Activated naive CD4-positive, alpha-beta T cell treated with anti-CD3 and anti-CD28 coated beads, Interleukin-2, amount 50 U/mL, for 72 hours (primary cell): ENCODE results near the gene CISH. TPM values are rescaled to one million over a fixed set of nuclear protein-coding genes. Genes with fewer than 3 reads are reported as not detected.

Experiments used
- ATAC-seq, 2 donors: fragments of 150-1000 bp; cut with Tn5 transposase; 2 replicates each; pipeline ENCODE4 v1.10.0; 2021; ENCODE audit warnings: mild to moderate bottlenecking in 2 of 2, moderate library complexity in 2 of 2
- DNase-seq, 2 donors: peaks; one replicate each; pipeline ENCODE4 v3.0.0; 2021 to 2022; ENCODE audit warnings: low spot score in 2 of 2
- H3K27ac Mint-ChIP-seq, 2 donors: one replicate each; pipeline ENCODE4 v1.8.0; 2022; ENCODE audit warnings: mild to moderate bottlenecking in 2 of 2, mixed read lengths in 2 of 2
- H3K36me3 Mint-ChIP-seq, 2 donors: one replicate each; pipeline ENCODE4 v1.8.0; 2022; ENCODE audit warnings: mixed read lengths in 2 of 2
- H3K9me3 Mint-ChIP-seq, 2 donors: one replicate each; pipeline ENCODE4 v1.8.0; 2022; ENCODE audit warnings: mixed read lengths in 2 of 2
- total RNA-seq, 2 donors: library from RNA; stranded (reverse); gene quantifications; one replicate each; pipeline ENCODE4 v1.2.3, GENCODE V29; 2022

Gene CISH
- total RNA-seq, 2 donors from 2014 or later: 222 to 258 TPM

DNA sequence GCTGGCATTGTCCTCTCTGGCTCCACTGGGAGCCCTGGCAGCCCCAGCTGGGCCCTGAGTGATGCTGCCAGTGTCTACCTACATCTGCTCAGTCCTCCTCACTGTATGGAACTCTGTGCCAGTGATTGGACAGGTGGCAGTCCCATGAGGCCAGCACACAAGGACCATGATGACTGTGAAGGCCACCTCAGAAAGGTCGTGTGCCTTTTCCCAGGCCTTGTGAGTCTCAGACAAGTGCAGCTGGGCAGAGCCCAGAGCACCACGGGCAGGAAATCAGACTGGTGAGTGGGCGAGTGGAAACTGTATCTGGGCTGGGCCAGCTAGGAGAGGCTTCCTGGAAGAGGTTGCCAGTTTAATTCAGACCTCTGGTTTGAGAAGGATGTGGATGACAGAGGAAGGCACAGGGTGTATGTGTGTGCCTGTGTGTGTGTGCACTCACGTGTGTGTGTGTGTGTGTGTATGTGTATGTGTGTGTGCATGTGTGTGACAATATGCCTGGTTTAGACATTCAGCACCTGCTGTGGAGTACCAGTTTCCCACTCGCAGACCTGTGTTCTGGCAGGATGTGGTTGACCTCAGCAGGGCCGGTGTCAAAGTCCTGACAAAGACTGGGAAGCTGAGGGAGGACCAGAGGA, 12.4 kb upstream of the CISH start:
- DNase-seq (peak; percentile 58 to 81), ATAC-seq (peak; percentile 83 to 85)
- no peaks in the 10 kb centered on the region for H3K9me3 Mint-ChIP-seq
- H3K27ac Mint-ChIP-seq: peak overlapping the region; percentile 87 to 92
- H3K36me3 Mint-ChIP-seq: peaks cover 17 to 54% of the 10 kb centered on the region in 2 donors

DNA sequence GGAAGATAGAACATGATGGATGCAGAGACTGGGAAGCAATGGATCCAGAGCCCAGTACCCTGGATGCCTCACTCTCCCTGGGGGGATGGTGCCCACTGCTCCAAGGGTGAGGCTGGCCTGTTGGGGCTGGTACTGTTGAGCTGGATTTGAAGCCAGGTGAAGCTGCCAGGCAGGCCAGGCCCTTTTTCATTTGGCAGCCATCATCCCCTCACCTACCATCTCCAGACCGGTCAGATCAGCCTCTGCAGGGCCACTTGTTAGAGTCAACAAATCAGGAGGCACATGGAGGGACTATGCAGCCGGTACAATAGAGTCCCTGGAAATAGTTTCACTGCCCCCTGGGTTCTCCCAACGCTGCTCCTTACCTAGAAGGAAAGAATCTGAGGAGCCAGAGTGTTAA, 11.3 kb upstream of the CISH start:
- ATAC-seq (no peak), DNase-seq (no peak)
- peak overlapping the region; percentile 87 to 92 for H3K27ac Mint-ChIP-seq
- H3K9me3 Mint-ChIP-seq: no peaks in the 10 kb centered on the region
- H3K36me3 Mint-ChIP-seq: peaks cover 20 to 63% of the 10 kb centered on the region in 2 donors

DNA sequence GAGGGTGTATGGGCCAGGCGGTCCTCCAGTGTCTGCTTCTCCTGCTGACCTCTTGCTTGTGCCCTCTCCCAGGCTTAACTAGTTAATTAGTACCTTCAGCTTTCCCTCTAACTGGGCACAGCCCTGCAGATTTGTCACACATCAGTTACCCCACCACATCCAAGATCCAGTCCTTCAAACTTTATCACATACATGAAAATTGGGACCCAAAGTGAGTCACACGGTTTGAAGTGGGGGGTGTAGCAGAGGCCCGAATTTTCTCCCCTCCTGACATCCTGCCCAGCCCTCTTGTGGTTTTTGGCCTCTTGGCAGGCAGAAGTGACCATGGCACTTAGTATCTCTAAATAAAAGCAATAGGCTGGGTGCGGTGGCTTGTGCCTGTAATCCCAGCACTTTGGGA, 9.2 kb upstream of the CISH start:
- ATAC-seq: no peak
- no peaks in the 10 kb centered on the region for H3K9me3 Mint-ChIP-seq
- DNase-seq: no peak
- peaks cover 17 to 65% of the 10 kb centered on the region in 2 donors for H3K36me3 Mint-ChIP-seq
- peak overlapping the region; percentile 83 to 85 for H3K27ac Mint-ChIP-seq

DNA sequence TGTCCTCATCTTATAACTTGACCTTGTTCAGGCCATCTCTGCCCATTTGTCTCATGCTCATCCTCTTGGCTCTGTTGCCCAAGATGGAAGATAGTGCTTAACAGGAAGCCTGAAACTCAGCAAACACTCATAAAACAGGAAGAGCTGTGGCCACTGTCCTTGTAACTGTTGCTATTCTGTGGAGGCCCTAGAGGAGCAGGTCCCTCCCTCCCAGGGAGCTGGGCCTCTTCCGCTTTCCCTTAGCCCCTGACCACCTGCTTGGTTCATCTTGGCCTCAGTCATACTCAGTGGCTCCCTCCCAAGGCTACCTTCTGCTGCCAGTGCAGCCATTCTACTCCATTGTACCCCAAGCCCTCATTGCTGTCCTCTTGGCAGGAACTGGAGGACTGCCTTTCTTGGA, 8.8 kb upstream of the CISH start:
- H3K36me3 Mint-ChIP-seq: peaks cover 17 to 65% of the 10 kb centered on the region in 2 donors
- DNase-seq: no peak
- no peak for ATAC-seq
- H3K27ac Mint-ChIP-seq: peak overlapping the region; percentile 83 to 85
- no peaks in the 10 kb centered on the region for H3K9me3 Mint-ChIP-seq

DNA sequence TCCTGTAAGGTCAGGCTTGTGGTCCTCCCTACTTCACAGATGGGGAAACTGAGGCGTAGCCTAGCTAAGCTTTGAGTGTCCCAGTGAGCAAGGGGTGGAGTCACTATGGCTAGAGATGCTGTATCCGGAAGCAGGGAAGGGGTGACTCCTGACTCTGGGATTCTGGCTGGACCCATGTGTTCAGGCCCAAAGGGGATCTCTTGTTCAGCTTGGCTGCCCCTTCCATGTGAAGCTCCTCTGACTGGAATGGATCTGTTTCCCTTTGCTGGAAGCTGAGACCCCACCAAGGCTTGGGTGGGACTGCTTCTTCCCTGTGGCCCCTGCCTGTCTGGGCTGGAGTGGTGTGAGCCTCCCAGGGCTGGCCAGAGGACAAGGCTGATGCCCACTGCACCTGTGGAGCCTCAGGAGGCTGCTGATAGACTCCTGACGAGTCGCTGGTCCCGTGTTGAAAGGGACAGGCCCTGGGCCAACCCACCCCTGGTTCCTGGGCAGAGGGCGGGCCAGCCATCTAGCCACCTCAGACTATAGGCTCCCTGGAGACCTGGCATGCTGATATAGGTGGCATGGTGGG, 6.4 kb upstream of the CISH start:
- ATAC-seq: peak in 1 of 2 donors; percentile 10
- no peaks in the 10 kb centered on the region for H3K9me3 Mint-ChIP-seq
- no peak for DNase-seq
- H3K27ac Mint-ChIP-seq: peak overlapping the region; percentile 83 to 91
- peaks cover 26 to 57% of the 10 kb centered on the region in 2 donors for H3K36me3 Mint-ChIP-seq

DNA sequence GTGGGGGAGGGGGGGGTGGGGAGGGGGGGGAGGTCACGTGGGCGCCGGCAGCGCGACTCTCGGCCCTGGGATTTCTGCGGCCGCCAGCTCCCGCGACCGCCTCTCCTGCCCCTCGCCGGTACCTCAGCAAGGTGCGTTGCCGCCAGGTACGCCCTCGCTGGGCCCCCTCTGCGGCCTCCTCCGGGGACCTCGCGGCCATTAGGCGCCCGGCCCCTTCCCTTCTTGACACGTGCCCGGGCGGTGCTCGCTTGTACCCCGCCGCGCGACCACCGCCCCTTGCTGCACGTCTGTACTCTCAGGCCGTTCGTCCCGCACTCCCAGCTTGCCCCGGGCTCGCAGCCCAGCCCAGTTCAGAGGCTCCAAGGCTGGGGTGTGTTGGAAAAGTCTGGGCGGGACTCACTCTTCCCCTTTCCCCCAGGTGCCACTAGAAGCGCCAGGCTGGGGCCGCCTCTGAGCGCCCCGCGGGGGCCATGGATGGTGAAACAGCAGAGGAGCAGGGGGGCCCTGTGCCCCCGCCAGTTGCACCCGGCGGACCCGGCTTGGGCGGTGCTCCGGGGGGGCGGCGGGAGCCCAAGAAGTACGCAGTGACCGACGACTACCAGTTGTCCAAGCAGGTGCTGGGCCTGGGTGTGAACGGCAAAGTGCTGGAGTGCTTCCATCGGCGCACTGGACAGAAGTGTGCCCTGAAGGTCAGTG, 5.7 kb upstream of the CISH start, which contains the start of gene MAPKAPK3:
Gene MAPKAPK3, plus strand, starts transcription at position 56 of the 696 bp plus-strand sequence. Its CDS starts 415 bp downstream, at position 471.
- H3K9me3 Mint-ChIP-seq: no peaks in the 10 kb centered on the region
- peak within 1 kb of the TSS; percentile 83 to 91 for H3K27ac Mint-ChIP-seq
- peak in 1 of 2 donors; percentile 68 for DNase-seq
- H3K36me3 Mint-ChIP-seq: peaks cover 32 to 59% of the 10 kb centered on the region in 2 donors
- peak; percentile 0 for ATAC-seq

DNA sequence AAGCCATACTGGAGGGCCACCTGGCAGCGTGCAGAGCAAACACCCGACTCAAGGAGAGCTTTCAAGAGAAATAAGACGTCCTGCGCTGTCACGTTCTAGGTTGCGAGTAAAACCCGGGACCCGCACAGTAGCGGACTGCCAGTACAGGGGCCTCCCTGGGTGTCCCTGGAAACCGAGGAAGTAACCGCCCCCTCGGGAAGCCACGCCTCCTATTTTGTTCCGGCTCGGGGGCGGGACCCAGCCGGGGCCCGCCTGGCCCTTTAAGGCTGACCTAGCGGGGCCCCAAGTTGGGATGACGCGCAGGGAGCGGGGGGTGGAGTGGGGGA, 5.2 kb upstream of the CISH start:
- ATAC-seq: peak; percentile 49 to 69
- Mint-ChIP-seq H3K36me3 (peaks cover 37 to 62% of the 10 kb centered on the region in 2 donors), H3K9me3 (no peaks in the 10 kb centered on the region), H3K27ac (peak overlapping the region; percentile 83 to 91)
- peak; percentile 94 to 97 for DNase-seq

DNA sequence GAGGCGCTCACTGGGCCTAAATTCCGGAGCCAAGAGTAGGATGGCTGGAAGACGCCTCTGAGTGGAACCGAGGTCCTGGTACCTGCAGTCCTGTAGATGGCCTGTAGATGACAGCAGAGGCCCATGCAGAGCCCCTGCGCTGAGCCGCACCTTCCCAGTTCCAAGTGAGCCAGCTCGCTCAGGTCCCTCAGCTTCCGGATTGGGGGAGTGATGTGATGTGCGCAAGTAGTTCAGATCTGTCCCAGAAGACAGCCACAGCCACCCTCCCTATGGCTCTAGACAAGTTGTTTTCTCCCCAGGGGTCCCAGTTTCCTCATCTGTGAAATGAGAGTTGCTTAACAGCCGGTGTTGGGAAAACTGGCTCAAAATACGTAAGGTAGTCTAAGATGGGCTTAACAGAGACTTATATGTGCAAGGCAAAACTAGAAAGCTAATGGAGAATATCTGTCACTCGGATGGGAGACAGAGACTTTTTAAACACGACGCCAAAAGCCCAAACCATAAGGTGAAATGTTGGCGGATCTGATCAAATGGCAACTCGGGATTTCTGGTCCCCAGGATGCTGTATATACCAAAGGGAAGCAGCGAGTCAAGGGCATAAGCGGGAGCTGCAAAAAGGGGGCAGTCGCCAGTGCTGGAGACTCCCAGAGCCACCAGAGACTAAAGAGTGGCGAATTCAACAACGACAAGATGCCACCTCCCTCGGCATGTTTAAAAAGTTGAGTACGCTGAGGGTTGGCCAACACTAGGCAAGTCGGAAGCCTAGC, 4.6 kb upstream of the CISH start:
- no peaks in the 10 kb centered on the region for H3K9me3 Mint-ChIP-seq
- ATAC-seq (peak; percentile 19 to 36), DNase-seq (peak; percentile 80 to 85)
- peaks cover 37 to 67% of the 10 kb centered on the region in 2 donors for H3K36me3 Mint-ChIP-seq
- H3K27ac Mint-ChIP-seq: peak overlapping the region; percentile 83 to 91

DNA sequence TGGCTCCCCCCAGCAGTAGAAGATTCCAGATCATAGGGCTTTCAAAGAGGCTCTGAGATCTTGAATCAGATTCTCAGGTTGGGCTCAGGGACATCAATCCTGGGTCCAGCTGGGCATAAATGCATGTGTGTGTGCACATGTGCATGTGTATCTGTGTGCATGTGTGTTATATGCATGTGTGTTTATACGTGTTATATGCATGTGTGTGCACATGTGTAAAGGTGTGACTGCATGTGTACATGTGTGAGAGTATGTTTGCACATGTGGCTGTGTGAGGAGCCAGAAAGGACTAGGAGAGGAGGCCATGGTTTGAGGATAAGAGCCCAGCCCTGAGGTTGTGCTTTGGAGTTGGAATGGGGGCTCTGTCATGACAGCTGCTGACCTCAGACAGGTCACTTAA, 3.6 kb upstream of the CISH start:
- Mint-ChIP-seq H3K27ac (peak overlapping the region in 1 of 2 donors; percentile 83), H3K9me3 (no peaks in the 10 kb centered on the region), H3K36me3 (peaks cover 40 to 68% of the 10 kb centered on the region in 2 donors)
- no peak for DNase-seq
- no peak for ATAC-seq

DNA sequence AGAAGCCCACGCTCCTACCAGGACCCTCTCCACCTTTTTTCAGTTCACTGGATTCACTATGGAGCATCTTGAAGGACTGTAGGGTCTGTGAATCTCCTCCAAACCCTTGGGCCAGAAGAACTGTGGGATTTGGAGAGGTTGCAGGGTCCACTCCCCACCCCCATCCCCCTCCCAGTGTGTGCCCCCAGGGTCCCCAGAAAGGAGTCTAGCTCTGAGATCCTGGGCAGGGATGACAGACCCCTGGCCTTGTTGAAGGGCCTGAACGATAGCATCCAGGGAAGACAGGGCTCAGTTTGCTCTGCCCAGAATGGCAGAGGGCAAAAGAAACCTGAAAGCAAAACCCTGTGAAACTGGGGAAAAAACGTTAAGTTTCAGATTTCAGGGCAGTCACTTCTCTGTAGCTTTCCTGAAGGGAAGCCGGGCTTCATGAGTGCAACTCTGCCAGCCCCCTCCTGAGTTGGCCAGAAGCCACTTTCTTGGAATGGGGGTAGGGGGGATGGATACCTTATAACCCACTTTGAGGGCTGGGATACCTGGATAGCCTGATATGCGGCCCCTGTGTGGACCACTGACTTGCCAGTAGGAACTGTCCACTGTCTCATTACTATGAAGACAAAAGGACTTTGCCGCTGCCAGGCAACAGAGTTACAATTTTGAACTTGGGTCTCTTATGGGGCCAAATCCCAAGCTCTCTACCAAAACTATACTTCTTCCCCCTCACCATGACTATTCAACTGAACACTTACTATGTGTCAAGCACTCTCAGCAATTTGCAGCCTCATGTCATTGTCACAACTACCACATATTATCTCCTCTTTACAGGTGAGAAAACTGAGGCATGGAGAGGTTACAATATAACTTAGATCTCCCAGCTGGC, 1.6 kb upstream of the CISH start:
- H3K9me3 Mint-ChIP-seq: no peaks in the 10 kb centered on the region
- ATAC-seq: no peak
- DNase-seq: peak in 1 of 2 donors; percentile 4
- H3K27ac Mint-ChIP-seq: peak overlapping the region; percentile 98 to 99
- peaks cover 57 to 68% of the 10 kb centered on the region in 2 donors for H3K36me3 Mint-ChIP-seq

DNA sequence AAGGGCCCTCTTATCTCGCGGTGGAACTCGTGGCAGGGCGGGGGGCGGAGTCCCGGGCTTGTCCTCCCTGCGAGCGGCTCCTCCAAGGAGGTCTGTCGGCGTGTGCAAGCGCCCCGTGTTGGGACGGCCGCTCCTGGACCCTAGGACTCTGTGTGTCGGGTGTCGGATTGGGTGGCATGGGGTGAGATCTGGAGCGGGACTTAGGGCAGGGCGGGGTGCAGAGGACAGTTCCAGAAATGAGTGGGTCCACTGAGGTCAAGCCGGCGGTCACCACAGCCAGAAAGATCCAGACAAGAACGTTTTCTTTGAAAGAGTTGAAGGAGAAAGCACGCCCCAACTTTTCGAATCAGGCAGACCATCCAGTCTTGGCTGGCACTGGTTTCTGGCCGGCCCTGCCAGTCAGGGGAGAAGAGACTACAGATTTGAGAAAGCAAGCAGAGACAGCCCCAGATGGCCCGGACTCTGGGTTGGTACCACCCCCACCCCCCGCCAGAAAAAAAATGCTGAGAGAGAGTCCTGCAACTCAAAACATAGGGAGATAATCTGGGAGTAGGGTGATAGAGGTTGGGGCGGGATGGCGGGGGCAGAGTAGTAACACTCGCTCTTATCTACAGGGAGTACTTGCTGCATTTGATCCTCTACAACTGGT, 784 bp upstream of the CISH start:
- ATAC-seq (no peak), DNase-seq (no peak)
- Mint-ChIP-seq H3K36me3 (peaks cover 59 to 71% of the 10 kb centered on the region in 2 donors), H3K27ac (peak overlapping the region; percentile 98 to 99), H3K9me3 (no peaks in the 10 kb centered on the region)

DNA sequence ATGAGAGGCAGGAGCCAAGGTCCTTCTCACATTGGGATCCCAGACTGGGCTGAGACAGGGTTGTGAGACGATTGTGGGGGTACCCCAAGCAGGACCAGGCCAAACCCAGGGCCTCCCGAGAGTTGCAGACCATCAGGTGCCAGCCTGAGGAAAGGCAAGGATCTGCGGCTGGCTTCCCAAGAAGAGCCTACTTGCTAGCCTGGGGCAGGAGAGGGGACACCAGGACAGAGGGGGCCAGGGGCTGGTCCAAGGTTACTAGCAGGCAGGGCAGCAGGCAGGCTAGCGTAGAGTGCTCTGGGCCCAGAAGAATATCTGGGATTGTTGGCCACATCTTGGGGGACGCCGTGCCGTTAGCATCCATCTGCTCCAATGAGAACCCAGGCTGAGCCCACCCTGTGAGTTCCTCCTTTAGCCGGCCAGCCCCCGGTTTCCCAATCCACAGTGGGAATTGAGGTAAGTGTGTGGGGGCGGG, 546 bp downstream of the CISH start:
- Mint-ChIP-seq H3K36me3 (peaks cover 72 to 79% of the 10 kb centered on the region in 2 donors), H3K9me3 (no peaks in the 10 kb centered on the region), H3K27ac (peak overlapping the region; percentile 98 to 99)
- DNase-seq (no peak), ATAC-seq (no peak)

DNA sequence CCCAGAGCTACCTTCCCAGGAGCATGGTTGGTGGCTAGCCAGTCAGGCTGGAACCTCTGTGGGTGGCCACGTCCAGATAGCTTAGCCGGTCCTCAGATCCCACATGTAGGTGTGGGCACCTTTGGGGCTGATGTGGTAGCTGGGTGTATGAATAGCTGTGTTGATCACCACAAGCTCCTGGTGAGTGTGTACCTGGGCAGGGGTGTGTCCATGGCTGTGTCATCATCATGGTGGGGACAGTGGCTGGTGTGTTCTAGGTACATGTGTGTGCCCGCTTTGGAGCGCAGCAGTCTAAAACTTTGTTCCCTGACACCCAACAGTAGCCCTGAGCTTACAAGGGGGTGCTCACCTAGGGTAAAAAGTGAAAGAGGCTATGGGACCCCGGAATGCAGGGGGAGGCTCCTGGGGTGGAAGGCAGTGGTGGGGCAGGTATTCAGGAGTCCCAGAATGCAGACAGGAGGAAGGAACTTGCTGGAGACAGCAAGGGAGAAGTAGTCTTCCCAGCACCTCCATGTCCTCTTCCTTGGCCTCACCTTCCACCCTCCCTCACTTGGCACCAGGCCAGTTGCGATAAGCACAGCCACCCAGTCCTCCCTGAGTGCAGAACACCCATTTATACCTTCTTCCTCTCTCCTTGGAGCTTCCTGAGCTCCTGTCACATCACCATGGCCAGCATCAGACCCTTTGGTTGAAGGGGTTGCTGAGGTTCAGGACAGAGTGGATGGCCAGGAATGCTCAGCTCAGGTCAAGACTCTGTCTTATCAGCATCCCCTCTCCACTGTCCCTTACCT, 1.2 kb downstream of the CISH start:
- H3K9me3 Mint-ChIP-seq: no peaks in the 10 kb centered on the region
- peaks cover 79 to 85% of the 10 kb centered on the region in 2 donors for H3K36me3 Mint-ChIP-seq
- no peak for DNase-seq
- peak in 1 of 2 donors; percentile 6 for ATAC-seq
- H3K27ac Mint-ChIP-seq: peak overlapping the region; percentile 98 to 99

DNA sequence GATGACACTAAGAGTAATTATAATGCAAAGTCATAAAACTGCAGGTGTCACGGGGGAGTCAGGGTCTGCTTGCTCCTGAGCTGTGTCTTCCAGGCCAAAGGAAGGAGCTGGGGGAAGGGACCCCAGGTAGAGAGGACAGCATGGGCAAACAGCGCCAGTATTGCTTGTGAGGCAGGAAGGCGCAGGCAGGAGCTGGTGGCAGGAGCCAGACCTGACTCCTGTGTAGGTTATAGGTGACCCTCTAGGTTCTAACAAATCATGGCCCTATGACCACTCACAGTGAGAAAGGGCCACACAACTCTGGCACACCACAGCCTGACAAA, 1.9 kb downstream of the CISH start:
- H3K9me3 Mint-ChIP-seq: no peaks in the 10 kb centered on the region
- peak overlapping the region; percentile 98 to 99 for H3K27ac Mint-ChIP-seq
- no peak for ATAC-seq
- H3K36me3 Mint-ChIP-seq: peaks cover 85 to 91% of the 10 kb centered on the region in 2 donors
- DNase-seq: no peak
